DOHH2 (cell line): ENCODE measurements around the gene SCAP.

Experiments used
- H3F3A ChIP-seq: fragments of 200-600 bp; sonication (generic), shearing (Covaris generic); 2 replicates; pipeline ENCODE4 v1.6.0; 2016; ENCODE audit warnings: antibody characterized with exemption, mild to moderate bottlenecking; ENCODE audit not compliant: control insufficient read depth, insufficient read depth
- H3K27ac ChIP-seq: fragments of 200-600 bp; sonication (generic); 2 replicates; pipeline ENCODE4 v1.5.1; 2014; ENCODE audit warnings: low read depth, mild to moderate bottlenecking, low read length, moderate library complexity
- H3K27me3 ChIP-seq: fragments of 200-600 bp; sonication (generic); 2 replicates; pipeline ENCODE4 v1.6.1; 2014; ENCODE audit warnings: mild to moderate bottlenecking, low read length, mixed read lengths; ENCODE audit not compliant: control insufficient read depth
- H3K36me3 ChIP-seq: fragments of 200-600 bp; sonication (generic); 2 replicates; pipeline ENCODE4 v1.6.1; 2014; ENCODE audit warnings: mild to moderate bottlenecking, low read length, moderate library complexity, mixed read lengths; ENCODE audit not compliant: control insufficient read depth
- H3K4me1 ChIP-seq: fragments of 200-600 bp; sonication (generic); 2 replicates; pipeline ENCODE4 v1.6.1; 2014; ENCODE audit warnings: mild to moderate bottlenecking, low read length, mixed read lengths; ENCODE audit not compliant: control insufficient read depth
- H3K4me2 ChIP-seq: fragments of 200-600 bp; sonication (generic); 2 replicates; pipeline ENCODE4 v1.6.0; 2014; ENCODE audit warnings: mild to moderate bottlenecking, low read length, moderate library complexity
- H3K4me3 ChIP-seq: fragments of 200-600 bp; sonication (generic); 2 replicates; pipeline ENCODE4 v1.5.1; 2014; ENCODE audit warnings: mild to moderate bottlenecking, low read length, mixed read lengths
- H3K79me2 ChIP-seq: fragments of 200-600 bp; sonication (generic); 2 replicates; pipeline ENCODE4 v1.6.1; 2014; ENCODE audit warnings: mild to moderate bottlenecking, low read length, mixed read lengths; ENCODE audit not compliant: control insufficient read depth
- H3K9me2 ChIP-seq: fragments of 200-600 bp; sonication (generic); replicated peaks from 2 replicates; pipeline ENCODE4 v1.6.1; 2014; ENCODE audit warnings: mild to moderate bottlenecking, low read length, mixed read lengths; ENCODE audit not compliant: control insufficient read depth
- H3K9me3 ChIP-seq: fragments of 200-600 bp; sonication (generic); 2 replicates; pipeline ENCODE4 v1.6.1; 2014; ENCODE audit warnings: antibody characterized with exemption, low read length, mixed read lengths; ENCODE audit not compliant: control insufficient read depth, insufficient read depth
- H4K20me1 ChIP-seq: fragments of 200-600 bp; sonication (generic); 2 replicates; pipeline ENCODE4 v1.6.0; 2014; ENCODE audit warnings: low read depth, mild to moderate bottlenecking, antibody characterized with exemption, low read length, moderate library complexity; ENCODE audit not compliant: control insufficient read depth, insufficient read depth
- EZH2phosphoT487 ChIP-seq: fragments of 200-600 bp; sonication (generic); IDR thresholded peaks from 2 replicates; pipeline ENCODE4 v1.6.1; 2017; ENCODE audit warnings: borderline replicate concordance, mild to moderate bottlenecking, antibody characterized with exemption, low read length, moderate library complexity, mixed read lengths
- TF ChIP-seq, protein P1 (sequence below): fragments of 200-600 bp; sonication (generic); IDR thresholded peaks from one replicate; pipeline ENCODE4 v1.5.1; 2014; ENCODE audit warnings: antibody characterized with exemption, mild to moderate bottlenecking, low read depth, low read length; ENCODE audit not compliant: poor library complexity, severe bottlenecking

Gene SCAP

DNA sequence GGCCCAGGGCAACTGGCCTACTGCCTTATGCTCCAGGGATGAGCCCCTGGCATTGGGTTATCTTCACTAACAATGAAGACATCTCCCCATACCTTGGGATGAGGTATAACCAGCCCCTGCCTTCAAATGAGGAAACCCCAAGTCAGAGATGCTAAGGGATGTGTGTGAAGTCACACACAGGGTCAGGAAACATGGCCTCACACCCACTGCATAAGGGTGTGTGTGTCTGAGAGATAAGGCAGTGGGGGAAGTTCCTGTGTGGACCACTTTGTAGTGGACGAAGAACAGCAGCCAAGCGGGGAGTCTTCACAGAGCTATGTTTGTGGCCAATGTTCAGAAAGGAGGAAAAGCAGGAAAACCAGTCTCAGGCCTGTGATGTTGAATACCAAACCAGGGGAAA lies 27.3 kb upstream of the SCAP start:
- Histone ChIP-seq H3K9me3 (no peaks in the 10 kb centered on the region), H3K27ac (no peak overlapping the region), H3K79me2 (peaks cover 7% of the 10 kb centered on the region), H3F3A (no peaks in the 10 kb centered on the region), H3K4me2 (no peak overlapping the region), H3K36me3 (peaks cover 70% of the 10 kb centered on the region), H3K4me3 (no peak overlapping the region), H3K4me1 (no peaks in the 10 kb centered on the region), H4K20me1 (no peaks in the 10 kb centered on the region), H3K27me3 (no peaks in the 10 kb centered on the region), H3K9me2 (no peaks in the 10 kb centered on the region)
- TF ChIP-seq, protein P1, sequence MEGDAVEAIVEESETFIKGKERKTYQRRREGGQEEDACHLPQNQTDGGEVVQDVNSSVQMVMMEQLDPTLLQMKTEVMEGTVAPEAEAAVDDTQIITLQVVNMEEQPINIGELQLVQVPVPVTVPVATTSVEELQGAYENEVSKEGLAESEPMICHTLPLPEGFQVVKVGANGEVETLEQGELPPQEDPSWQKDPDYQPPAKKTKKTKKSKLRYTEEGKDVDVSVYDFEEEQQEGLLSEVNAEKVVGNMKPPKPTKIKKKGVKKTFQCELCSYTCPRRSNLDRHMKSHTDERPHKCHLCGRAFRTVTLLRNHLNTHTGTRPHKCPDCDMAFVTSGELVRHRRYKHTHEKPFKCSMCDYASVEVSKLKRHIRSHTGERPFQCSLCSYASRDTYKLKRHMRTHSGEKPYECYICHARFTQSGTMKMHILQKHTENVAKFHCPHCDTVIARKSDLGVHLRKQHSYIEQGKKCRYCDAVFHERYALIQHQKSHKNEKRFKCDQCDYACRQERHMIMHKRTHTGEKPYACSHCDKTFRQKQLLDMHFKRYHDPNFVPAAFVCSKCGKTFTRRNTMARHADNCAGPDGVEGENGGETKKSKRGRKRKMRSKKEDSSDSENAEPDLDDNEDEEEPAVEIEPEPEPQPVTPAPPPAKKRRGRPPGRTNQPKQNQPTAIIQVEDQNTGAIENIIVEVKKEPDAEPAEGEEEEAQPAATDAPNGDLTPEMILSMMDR, result no peak
- TF ChIP-seq EZH2phosphoT487, result no peak

DNA sequence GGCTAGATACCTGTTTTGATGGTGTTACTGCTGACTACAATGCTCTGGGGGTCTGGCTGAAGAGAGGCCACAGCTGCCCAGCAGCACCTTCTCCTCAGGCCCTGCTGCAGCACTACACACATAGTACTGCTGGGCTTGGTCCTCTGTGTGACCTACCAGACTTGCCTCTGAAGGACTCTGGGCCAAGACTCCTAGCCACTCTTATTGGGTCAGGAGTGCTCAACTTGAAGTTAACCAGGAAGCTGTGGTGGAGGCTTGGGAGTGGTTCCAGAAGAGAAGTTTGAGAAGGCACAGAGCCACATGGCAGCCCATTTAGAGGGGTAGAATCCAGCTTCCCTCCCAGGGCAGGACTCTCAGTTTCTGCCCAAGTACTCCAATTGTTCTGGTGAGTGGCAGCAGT lies 21.2 kb upstream of the SCAP start:
- H3K9me3 ChIP-seq, result no peaks in the 10 kb centered on the region
- H3K79me2 ChIP-seq, result no peaks in the 10 kb centered on the region; the same call in 1 of the 2 replicates
- no peaks in the 10 kb centered on the region for H3K27me3 ChIP-seq
- peaks cover 6% of the 10 kb centered on the region; the same call in 1 of the 2 replicates for H3F3A ChIP-seq
- peaks cover 66% of the 10 kb centered on the region for H3K36me3 ChIP-seq
- H3K4me2 ChIP-seq, result no peak overlapping the region
- H3K27ac ChIP-seq, result no peak overlapping the region
- no peak overlapping the region for H3K4me3 ChIP-seq
- peaks cover 23% of the 10 kb centered on the region for H3K4me1 ChIP-seq
- no peaks in the 10 kb centered on the region for H3K9me2 ChIP-seq
- H4K20me1 ChIP-seq, result no peaks in the 10 kb centered on the region
- TF ChIP-seq, protein P1, result no peak
- TF ChIP-seq EZH2phosphoT487, result no peak

DNA sequence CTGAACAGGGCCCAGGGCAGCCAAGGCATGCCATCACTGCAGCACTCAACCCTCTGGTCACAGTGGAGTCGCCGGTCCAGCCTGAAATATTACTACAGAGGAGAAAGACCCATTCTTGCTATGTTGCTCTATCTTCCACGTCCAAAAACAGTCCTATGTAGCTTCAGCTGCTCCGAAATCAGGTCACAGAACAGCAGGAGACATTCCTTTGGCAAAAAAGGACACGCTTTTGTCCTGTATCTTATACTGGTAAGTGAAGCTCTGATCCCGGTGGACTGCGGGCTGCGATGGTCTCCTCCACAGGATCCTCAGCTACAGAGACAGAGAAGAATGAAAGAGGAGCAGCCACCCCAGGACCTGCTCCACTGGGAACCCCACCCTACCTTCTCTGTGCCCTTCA lies 20.1 kb upstream of the SCAP start:
- Histone ChIP-seq H3K27ac (no peak overlapping the region), H3K27me3 (no peaks in the 10 kb centered on the region), H3K36me3 (peaks cover 61% of the 10 kb centered on the region), H3K79me2 (no peaks in the 10 kb centered on the region; the same call in 1 of the 2 replicates), H3K4me3 (no peak overlapping the region), H3F3A (peaks cover 6% of the 10 kb centered on the region; the same call in 1 of the 2 replicates), H3K9me3 (no peaks in the 10 kb centered on the region), H3K9me2 (no peaks in the 10 kb centered on the region), H3K4me2 (no peak overlapping the region), H4K20me1 (no peaks in the 10 kb centered on the region), H3K4me1 (peaks cover 33% of the 10 kb centered on the region)
- TF ChIP-seq, protein P1, result no peak
- no peak for TF ChIP-seq EZH2phosphoT487

DNA sequence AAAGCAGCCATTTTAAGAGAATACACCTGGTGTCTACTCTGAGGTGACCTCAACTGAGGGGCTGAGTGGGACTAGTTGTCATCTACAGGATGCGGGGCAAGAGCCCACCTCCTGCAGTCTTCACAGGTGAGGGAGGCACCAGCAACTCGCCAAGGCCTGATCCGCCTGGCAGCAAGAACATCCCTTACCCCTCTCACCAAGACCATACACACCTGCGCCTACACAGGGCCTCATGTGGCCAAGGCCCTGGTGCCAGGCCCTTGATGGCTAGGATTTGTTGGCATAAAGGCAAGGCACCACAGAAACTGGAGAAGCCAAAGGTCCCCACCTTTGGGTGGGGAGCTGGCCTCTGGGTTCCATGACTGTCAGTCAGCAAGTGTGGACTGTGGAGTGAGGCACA lies 19.4 kb upstream of the SCAP start:
- no peaks in the 10 kb centered on the region; the same call in 1 of the 2 replicates for H3K79me2 ChIP-seq
- H3K36me3 ChIP-seq, result peaks cover 55% of the 10 kb centered on the region
- H3K4me3 ChIP-seq, result no peak overlapping the region
- H3K27me3 ChIP-seq, result no peaks in the 10 kb centered on the region
- H3K4me2 ChIP-seq, result no peak overlapping the region
- no peaks in the 10 kb centered on the region for H4K20me1 ChIP-seq
- peaks cover 6% of the 10 kb centered on the region; the same call in 1 of the 2 replicates for H3F3A ChIP-seq
- H3K9me2 ChIP-seq, result no peaks in the 10 kb centered on the region
- no peak overlapping the region for H3K27ac ChIP-seq
- no peaks in the 10 kb centered on the region for H3K9me3 ChIP-seq
- H3K4me1 ChIP-seq, result peaks cover 37% of the 10 kb centered on the region
- TF ChIP-seq, protein P1, result no peak
